ENCODE measurements around the gene MED8.
"Not testable (repeated sequence)": the region's sequence is repeated elsewhere in the genome, so short reads cannot be mapped to it uniquely, and the experiment has no call there.

Gene MED8

GRCh38 chr1:43421976-43422750 lies 32.6 kb upstream of the MED8 start:
- DNase-seq: no peak

- DNase-seq: no peak
Observed at GRCh38 chr1:43421396-43421795, 31.8 kb upstream of the MED8 start.

GRCh38 chr1:43420874-43421273 lies 31.3 kb upstream of the MED8 start:
- DNase-seq: no peak

GRCh38 chr1:43419627-43420425 lies 30.2 kb upstream of the MED8 start:
- DNase-seq: no peak

- no peak for DNase-seq
Observed at GRCh38 chr1:43418858-43419257, 29.3 kb upstream of the MED8 start.

- no peak for DNase-seq
Observed at GRCh38 chr1:43415901-43416300, 26.3 kb upstream of the MED8 start.

GRCh38 chr1:43414634-43415223 lies 25.1 kb upstream of the MED8 start:
- DNase-seq: peak; percentile 53 to 67

GRCh38 chr1:43413426-43413825 lies 23.8 kb upstream of the MED8 start:
- not testable (repeated sequence) for DNase-seq

- DNase-seq: no peak
Observed at GRCh38 chr1:43410571-43410970, 21.0 kb upstream of the MED8 start.

- no peak for DNase-seq
Observed at GRCh38 chr1:43405876-43406234, 16.3 kb upstream of the MED8 start.

GRCh38 chr1:43405219-43405875 lies 15.7 kb upstream of the MED8 start:
- no peak for DNase-seq

GRCh38 chr1:43404353-43404752 lies 14.8 kb upstream of the MED8 start:
- no peak for DNase-seq

- no peak for DNase-seq
Observed at GRCh38 chr1:43402089-43402865, 12.7 kb upstream of the MED8 start.

GRCh38 chr1:43400441-43400840 lies 10.8 kb upstream of the MED8 start:
- not testable (repeated sequence) for DNase-seq

GRCh38 chr1:43398227-43398626 lies 8.6 kb upstream of the MED8 start:
- DNase-seq: no peak

GRCh38 chr1:43396059-43396458 lies 6.5 kb upstream of the MED8 start:
- DNase-seq: no peak

- DNase-seq: no peak
Observed at GRCh38 chr1:43395523-43395922, 5.9 kb upstream of the MED8 start.

- DNase-seq: no peak
Observed at GRCh38 chr1:43392702-43393101, 3.1 kb upstream of the MED8 start.

GRCh38 chr1:43388613-43389012 lies 987 bp downstream of the MED8 start:
- DNase-seq: no peak

- no peak for DNase-seq
Observed at GRCh38 chr1:43387976-43388599, 1.5 kb downstream of the MED8 start.

- no peak for DNase-seq
Observed at GRCh38 chr1:43386676-43387075, 2.9 kb downstream of the MED8 start.

- DNase-seq: no peak
Observed at GRCh38 chr1:43383449-43383848, 6.2 kb downstream of the MED8 start.
